GM23338 (cell line): Measurements from ENCODE around the gene AFF2. TPM values are rescaled to one million over a fixed set of nuclear protein-coding genes. Genes with fewer than 3 reads are reported as not detected.

ENCODE experiments used
- ATAC-seq: fragments of 200-7000 bp; cut with Tn5 transposase; 3 replicates; pipeline ENCODE4 v1.9.1; 2020
- DNase-seq: peaks from one replicate; pipeline ENCODE4 v3.0.0-alpha.2; 2015; ENCODE audit warnings: low spot score
- H2AFZ ChIP-seq: fragments of 200-600 bp; sonication (generic); 2 replicates; pipeline ENCODE4 v1.8.0; 2016; ENCODE audit warnings: antibody characterized with exemption, mild to moderate bottlenecking, moderate library complexity
- H3F3A ChIP-seq: fragments of 200-600 bp; sonication (generic); replicated peaks from 2 replicates; pipeline ENCODE4 v1.8.0; 2017; ENCODE audit warnings: antibody characterized with exemption, mixed run types, low read depth
- H3K27ac ChIP-seq: fragments of 200-600 bp; sonication (generic); 2 replicates; pipeline ENCODE4 v1.6.1; 2016; ENCODE audit warnings: low read depth
- H3K27me3 ChIP-seq: fragments of 200-600 bp; sonication (generic); 2 replicates; pipeline ENCODE4 v1.8.0; 2016; ENCODE audit warnings: mild to moderate bottlenecking, mixed run types, moderate library complexity; ENCODE audit not compliant: insufficient read depth
- H3K36me3 ChIP-seq: fragments of 200-600 bp; sonication (generic); 2 replicates; pipeline ENCODE4 v1.8.0; 2016; ENCODE audit warnings: mild to moderate bottlenecking; ENCODE audit not compliant: insufficient read depth
- H3K4me1 ChIP-seq: fragments of 200-600 bp; sonication (generic); 2 replicates; pipeline ENCODE4 v1.8.0; 2016; ENCODE audit warnings: mild to moderate bottlenecking, moderate library complexity; ENCODE audit not compliant: insufficient read depth
- H3K4me2 ChIP-seq: fragments of 200-600 bp; sonication (generic); 2 replicates; pipeline ENCODE4 v1.7.1; 2017; ENCODE audit warnings: mixed run types
- H3K4me3 ChIP-seq: fragments of 200-600 bp; sonication (generic); 2 replicates; pipeline ENCODE4 v1.6.1; 2016; ENCODE audit warnings: mixed run types
- H3K79me2 ChIP-seq: fragments of 200-600 bp; sonication (generic); replicated peaks from 2 replicates; pipeline ENCODE4 v1.8.0; 2017; ENCODE audit warnings: mild to moderate bottlenecking; ENCODE audit not compliant: insufficient read depth
- H3K9me2 ChIP-seq: fragments of 200-600 bp; sonication (generic); 2 replicates; pipeline ENCODE4 v1.8.0; 2017; ENCODE audit not compliant: insufficient read depth
- H4K20me1 ChIP-seq: fragments of 200-600 bp; sonication (generic); replicated peaks from 2 replicates; pipeline ENCODE4 v1.8.0; 2017; ENCODE audit warnings: mild to moderate bottlenecking; ENCODE audit not compliant: insufficient read depth
- H3K27ac Mint-ChIP-seq: 2 replicates; pipeline ENCODE4 v1.8.0; 2020; ENCODE audit warnings: inconsistent platforms, mild to moderate bottlenecking, moderate library complexity, mixed read lengths
- H3K27me3 Mint-ChIP-seq: 3 replicates; pipeline ENCODE4 v1.8.0; 2022; ENCODE audit warnings: low read depth, mild to moderate bottlenecking, moderate library complexity, mixed read lengths, inconsistent platforms; ENCODE audit not compliant: insufficient read depth, poor library complexity
- H3K36me3 Mint-ChIP-seq: 3 replicates; pipeline ENCODE4 v1.8.0; 2021; ENCODE audit warnings: low read depth, mild to moderate bottlenecking, inconsistent platforms, moderate library complexity, mixed read lengths
- H3K4me1 Mint-ChIP-seq: 3 replicates; pipeline ENCODE4 v1.8.0; 2020; ENCODE audit warnings: mild to moderate bottlenecking, inconsistent platforms, mixed read lengths
- H3K4me3 Mint-ChIP-seq: 3 replicates; pipeline ENCODE4 v1.8.0; 2021; ENCODE audit warnings: moderate library complexity, mild to moderate bottlenecking, inconsistent platforms, mixed read lengths
- H3K9me3 Mint-ChIP-seq: 3 replicates; pipeline ENCODE4 v1.8.0; 2020; ENCODE audit warnings: moderate library complexity, mild to moderate bottlenecking, inconsistent platforms, mixed read lengths
- CREB1 ChIP-seq: fragments of 250-450 bp; sonication (Bioruptor Pico); IDR thresholded peaks from 2 replicates; pipeline ENCODE4 v1.5.0; 2020; ENCODE audit warnings: low read depth, mild to moderate bottlenecking, moderate library complexity
- CTCF ChIP-seq, 2 experiments: fragments of 200-600 bp in 1 of 2; sonication (generic) in 1 of 2; conservative IDR thresholded peaks; 2 replicates each; pipeline versions ENCODE4 v1.5.1 to v1.6.1; 2016 to 2017; ENCODE audit warnings: antibody characterized with exemption in 2 of 2, low read depth in 2 of 2, mild to moderate bottlenecking in 2 of 2, moderate library complexity in 1 of 2
- ETS1 ChIP-seq: IDR thresholded peaks from 2 replicates; pipeline ENCODE4 v1.6.1; 2016; ENCODE audit warnings: antibody characterized with exemption
- EZH2 ChIP-seq: fragments of 200-600 bp; sonication (generic); IDR thresholded peaks from one replicate; pipeline ENCODE4 v1.8.0; 2017; ENCODE audit warnings: antibody characterized with exemption, mild to moderate bottlenecking, low read depth; ENCODE audit not compliant: unreplicated experiment
- EZH2phosphoT487 ChIP-seq: fragments of 200-600 bp; sonication (generic); IDR thresholded peaks from one replicate; pipeline ENCODE4 v1.8.1; 2018; ENCODE audit warnings: antibody characterized with exemption; ENCODE audit not compliant: unreplicated experiment
- JUNB ChIP-seq: IDR thresholded peaks from one replicate; pipeline ENCODE4 v1.6.1; 2016; ENCODE audit warnings: antibody characterized with exemption; ENCODE audit not compliant: unreplicated experiment
- NANOG ChIP-seq: IDR thresholded peaks from 2 replicates; pipeline ENCODE4 v1.6.1; 2016; ENCODE audit warnings: antibody characterized with exemption, borderline replicate concordance
- POLR2AphosphoS5 ChIP-seq: IDR thresholded peaks from 2 replicates; pipeline ENCODE4 v1.6.1; 2016; ENCODE audit warnings: antibody characterized with exemption, low read depth
- REST ChIP-seq: IDR thresholded peaks from one replicate; pipeline ENCODE4 v1.6.1; 2018; ENCODE audit warnings: antibody characterized with exemption; ENCODE audit not compliant: unreplicated experiment
- STAT1 ChIP-seq: IDR thresholded peaks from one replicate; pipeline ENCODE4 v1.6.1; 2016; ENCODE audit warnings: antibody characterized with exemption; ENCODE audit not compliant: unreplicated experiment
- ZNF114 ChIP-seq: fragments of 250-450 bp; sonication (Bioruptor Pico); IDR thresholded peaks from 2 replicates; pipeline ENCODE4 v1.5.0; 2020; ENCODE audit warnings: mild to moderate bottlenecking, moderate library complexity
- ZNF331 ChIP-seq: fragments of 250-450 bp; sonication (Bioruptor Pico); IDR thresholded peaks from 2 replicates; pipeline ENCODE4 v1.5.0; 2020; ENCODE audit warnings: low read depth, mild to moderate bottlenecking, moderate library complexity
- ZNF462 ChIP-seq: fragments of 250-450 bp; sonication (Bioruptor Pico); IDR thresholded peaks from 2 replicates; pipeline ENCODE4 v1.5.0; 2020; ENCODE audit warnings: mild to moderate bottlenecking, moderate library complexity
- polyA plus RNA-seq: library from polyadenylated mRNA; unstranded; fragments of >200 nt; fragmentation: Nextera tagmentation; extraction: Ambion mirVana; gene quantifications from 2 replicates; pipeline ENCODE4 v1.2.1, GENCODE V29; 2016
- total RNA-seq: library from RNA; depleted of rRNA; stranded (reverse); fragments of >200 nt; shearing (Covaris generic); gene quantifications from 2 replicates; pipeline ENCODE4 v1.2.3, GENCODE V29; 2014

The AFF2 gene
- total and polyA plus RNA-seq, 2 experiments from 2014 or later, result 1.6 to 5.8 TPM

- TF ChIP-seq STAT1 (no peak), REST (no peak), CTCF (conservative IDR thresholded peaks at IDR 0.05; ENCODE audit: low read depth in 2 of 2) (no peak), EZH2 (no peak), JUNB (no peak), EZH2phosphoT487 (no peak), ZNF114 (CRISPR knock-in tag) (no peak), NANOG (no peak), CREB1 (no peak), POLR2AphosphoS5 (no peak), ETS1 (no peak), ZNF462 (CRISPR knock-in tag) (no peak), ZNF331 (no peak)
- DNase-seq (no peak), ATAC-seq (no peak)
- Mint-ChIP-seq H3K27ac (no peak overlapping the region), H3K36me3 (no peaks in the 10 kb centered on the region), H3K4me3 (no peak overlapping the region), H3K9me3 (no peaks in the 10 kb centered on the region), H3K27me3 (no peaks in the 10 kb centered on the region), H3K4me1 (peaks cover 14% of the 10 kb centered on the region)
- Histone ChIP-seq H2AFZ (no peak overlapping the region), H3K4me3 (no peak overlapping the region), H3K9me2 (no peaks in the 10 kb centered on the region), H3K27ac (no peak overlapping the region), H3F3A (no peaks in the 10 kb centered on the region), H3K4me1 (no peaks in the 10 kb centered on the region), H3K4me2 (no peak overlapping the region), H3K27me3 (no peaks in the 10 kb centered on the region), H4K20me1 (no peaks in the 10 kb centered on the region), H3K36me3 (no peaks in the 10 kb centered on the region), H3K79me2 (no peaks in the 10 kb centered on the region)
Measured at GRCh38 chrX:148600131-148600530, 99.7 kb downstream of the AFF2 start.
